Right kidney (tissue), 9 donors: Measurements from ENCODE around the gene PIANP.
"Not testable (repeated sequence)": the region's sequence is repeated elsewhere in the genome, so short reads cannot be mapped to it uniquely, and the experiment has no call there.

Experiments
- DNase-seq: peaks from one replicate; pipeline ENCODE4 v3.0.0-alpha.2; 2016
- long read RNA-seq, 8 donors: transcript quantifications; one replicate each; lab custom pipeline, GENCODE V29; 2026

The PIANP gene
- long read RNA-seq, donor 1, partial matches to known transcripts, result 0 of 3 reads
- long read RNA-seq, donor 1, other reads (novel, unspliced or antisense), result 0 of 3 reads
- long read RNA-seq, donor 2, partial matches to known transcripts, result 0 of 2 reads
- long read RNA-seq, donor 2, other reads (novel, unspliced or antisense), result 0 of 2 reads
- long read RNA-seq, donor 3, partial matches to known transcripts, result 0 of 2 reads
- long read RNA-seq, donor 3, other reads (novel, unspliced or antisense), result 0 of 2 reads
- long read RNA-seq, donor 4, partial matches to known transcripts, result 0 of 2 reads
- long read RNA-seq, donor 4, other reads (novel, unspliced or antisense), result 0 of 2 reads
- long read RNA-seq, donor 5, partial matches to known transcripts, result 0 of 4 reads
- long read RNA-seq, donor 5, other reads (novel, unspliced or antisense), result 0 of 4 reads
- long read RNA-seq, donor 6, result 0 reads
- long read RNA-seq, donor 7, partial matches to known transcripts, result 8 of 12 reads
- long read RNA-seq, donor 7, other reads (novel, unspliced or antisense), result 0 of 12 reads
- long read RNA-seq, donor 8, partial matches to known transcripts, result 0 of 3 reads
- long read RNA-seq, donor 8, other reads (novel, unspliced or antisense), result 0 of 3 reads

GRCh38 chr12:6700646-6701051 lies at the start of gene PIANP:
TSS of gene PIANP (minus strand) at chr12:6700815. CDS start at chr12:6698061, 2,754 bp downstream.
- DNase-seq, result peak; percentile 75

- no peak for DNase-seq
These were observed 48.1 kb upstream of the PIANP start for GRCh38 chr12:6748761-6749160.

- DNase-seq, result no peak
These were observed 46.6 kb upstream of the PIANP start for GRCh38 chr12:6747216-6747615.

GRCh38 chr12:6745741-6746525 lies 45.3 kb upstream of the PIANP start:
- no peak for DNase-seq

- DNase-seq, result not testable (repeated sequence)
These were observed 42.7 kb upstream of the PIANP start for GRCh38 chr12:6743300-6743699.

- DNase-seq, result no peak
These were observed 42.2 kb upstream of the PIANP start for GRCh38 chr12:6742834-6743233.

GRCh38 chr12:6742080-6742479 lies 41.5 kb upstream of the PIANP start:
- not testable (repeated sequence) for DNase-seq

GRCh38 chr12:6736754-6737153 lies 36.1 kb upstream of the PIANP start:
- no peak for DNase-seq

GRCh38 chr12:6735448-6736191 lies 35.0 kb upstream of the PIANP start:
- no peak for DNase-seq

- DNase-seq, result no peak
These were observed 34.1 kb upstream of the PIANP start for GRCh38 chr12:6734506-6735387.

GRCh38 chr12:6730169-6730568 lies 29.6 kb upstream of the PIANP start:
- no peak for DNase-seq

- no peak for DNase-seq
These were observed 28.6 kb upstream of the PIANP start for GRCh38 chr12:6729186-6729585.

- no peak for DNase-seq
These were observed 24.7 kb upstream of the PIANP start for GRCh38 chr12:6725350-6725749.

GRCh38 chr12:6724409-6724797 lies 23.8 kb upstream of the PIANP start:
- no peak for DNase-seq

- DNase-seq, result peak; percentile 95
These were observed 23.2 kb upstream of the PIANP start, which contains the start of gene COPS7A for GRCh38 chr12:6723607-6724408. TSS of gene COPS7A (plus strand) at chr12:6724046. CDS start at chr12:6724657, 611 bp downstream.

- DNase-seq, result no peak
These were observed 22.2 kb upstream of the PIANP start for GRCh38 chr12:6722863-6723262.

- DNase-seq, result no peak
These were observed 16.3 kb upstream of the PIANP start for GRCh38 chr12:6716874-6717437.

GRCh38 chr12:6716031-6716873 lies 15.6 kb upstream of the PIANP start:
- not testable (repeated sequence) for DNase-seq

- no peak for DNase-seq
These were observed 8.4 kb upstream of the PIANP start for GRCh38 chr12:6708960-6709394.
